PC-3 (cell line): Measurements from ENCODE around the gene ZC3HAV1. TPM values are rescaled to one million over a fixed set of nuclear protein-coding genes. Genes with fewer than 3 reads are reported as not detected.

ENCODE experiments used
- ATAC-seq: fragments of 200-7000 bp; cut with Tn5 transposase; 2 replicates; pipeline ENCODE4 v1.9.1; 2020; ENCODE audit warnings: mild to moderate bottlenecking, moderate library complexity
- BruUV-seq: library from RNA; stranded (reverse); fragments of 400-500 nt; replicated peaks from 2 replicates; lab custom pipeline; 2021; lab: Mats Ljungman, UMichigan
- CTCF ChIA-PET: fragments of 300-600 bp; sonication (Branson Sonifier 250); formaldehyde crosslinking; loops from one replicate; lab custom pipeline; 2022; ENCODE audit warnings: antibody characterized with exemption; lab: Charles Lee
- POLR2A ChIA-PET: fragments of 300-600 bp; sonication (Branson Sonifier 250); formaldehyde crosslinking; loops from one replicate; lab custom pipeline; 2022; ENCODE audit warnings: antibody characterized with exemption; ENCODE audit not compliant: unreplicated experiment; lab: Charles Lee
- DNase-seq: peaks from one replicate; pipeline ENCODE4 v3.0.0-alpha.2; 2015
- H2AFZ ChIP-seq: fragments of 300-600 bp; sonication (generic); 2 replicates; pipeline ENCODE4 v1.6.0; 2016; ENCODE audit warnings: antibody characterized with exemption, low read length
- H3F3A ChIP-seq: fragments of 300-600 bp; sonication (generic); one replicate; pipeline ENCODE4 v1.6.0; 2017; ENCODE audit warnings: antibody characterized with exemption, low read length, control low read depth, mild to moderate bottlenecking; ENCODE audit not compliant: unreplicated experiment
- H3K27ac ChIP-seq: fragments of 300-600 bp; sonication (generic); 2 replicates; pipeline ENCODE4 v1.5.1; 2016; ENCODE audit warnings: mild to moderate bottlenecking, low read length
- H3K27me3 ChIP-seq: fragments of 300-600 bp; sonication (generic); 2 replicates; pipeline ENCODE4 v1.6.1; 2016; ENCODE audit warnings: low read length, mixed read lengths
- H3K36me3 ChIP-seq: fragments of 300-600 bp; sonication (generic); 2 replicates; pipeline ENCODE4 v1.6.1; 2016; ENCODE audit warnings: low read depth, mixed run types, low read length, mixed read lengths
- H3K4me1 ChIP-seq: fragments of 300-600 bp; sonication (generic); 2 replicates; pipeline ENCODE4 v1.5.1; 2016; ENCODE audit warnings: low read length; ENCODE audit not compliant: insufficient read depth
- H3K4me2 ChIP-seq: fragments of 300-600 bp; sonication (generic); 2 replicates; pipeline ENCODE4 v1.6.0; 2016; ENCODE audit warnings: low read length
- H3K4me3 ChIP-seq: fragments of 300-600 bp; sonication (generic); 2 replicates; pipeline ENCODE4 v1.5.1; 2016; ENCODE audit warnings: mild to moderate bottlenecking, low read length, mixed read lengths
- H3K79me2 ChIP-seq: fragments of 300-600 bp; sonication (generic); 2 replicates; pipeline ENCODE4 v1.6.1; 2017; ENCODE audit warnings: low read length, mixed read lengths
- H3K9ac ChIP-seq: fragments of 300-600 bp; sonication (generic); 2 replicates; pipeline ENCODE4 v1.6.0; 2016; ENCODE audit warnings: mild to moderate bottlenecking, low read length
- H3K9me2 ChIP-seq: fragments of 300-600 bp; sonication (generic); replicated peaks from 2 replicates; pipeline ENCODE4 v1.6.1; 2016; ENCODE audit warnings: mixed run types, low read length, mixed read lengths
- H3K9me3 ChIP-seq: fragments of 300-600 bp; sonication (generic); 2 replicates; pipeline ENCODE4 v1.6.1; 2016; ENCODE audit warnings: low read length, mixed read lengths
- H4K20me1 ChIP-seq: fragments of 300-600 bp; sonication (generic); 2 replicates; pipeline ENCODE4 v1.6.1; 2016; ENCODE audit warnings: low read length, mixed read lengths
- EZH2 ChIP-seq: fragments of 300-600 bp; sonication (generic); IDR thresholded peaks from one replicate; pipeline ENCODE4 v1.6.1; 2017; ENCODE audit warnings: antibody characterized with exemption, mild to moderate bottlenecking, low read length; ENCODE audit not compliant: unreplicated experiment
- EZH2phosphoT487 ChIP-seq: fragments of 300-600 bp; sonication (generic); IDR thresholded peaks from 2 replicates; pipeline ENCODE4 v1.6.1; 2018; ENCODE audit warnings: mild to moderate bottlenecking, antibody characterized with exemption, low read length, borderline replicate concordance
- intact Hi-C: fragments of 100-400 bp; cut with micrococcal nuclease; formaldehyde crosslinking; loops from 2 replicates; pipeline ENCODE4 v1.9.0; 2023
- total RNA-seq: library from RNA; depleted of rRNA; stranded (reverse); fragments of >200 nt; gene quantifications from 2 replicates; pipeline ENCODE4 v1.2.3, GENCODE V29; 2014
- TF ChIP-seq, protein P1 (sequence below): fragments of 300-600 bp; sonication (generic); conservative IDR thresholded peaks from 2 replicates; pipeline ENCODE4 v1.5.1; 2017; ENCODE audit warnings: antibody characterized with exemption, low read depth, mild to moderate bottlenecking, low read length

The ZC3HAV1 gene
- total RNA-seq, 1 experiment from 2014 or later: 19.6 TPM

DNA sequence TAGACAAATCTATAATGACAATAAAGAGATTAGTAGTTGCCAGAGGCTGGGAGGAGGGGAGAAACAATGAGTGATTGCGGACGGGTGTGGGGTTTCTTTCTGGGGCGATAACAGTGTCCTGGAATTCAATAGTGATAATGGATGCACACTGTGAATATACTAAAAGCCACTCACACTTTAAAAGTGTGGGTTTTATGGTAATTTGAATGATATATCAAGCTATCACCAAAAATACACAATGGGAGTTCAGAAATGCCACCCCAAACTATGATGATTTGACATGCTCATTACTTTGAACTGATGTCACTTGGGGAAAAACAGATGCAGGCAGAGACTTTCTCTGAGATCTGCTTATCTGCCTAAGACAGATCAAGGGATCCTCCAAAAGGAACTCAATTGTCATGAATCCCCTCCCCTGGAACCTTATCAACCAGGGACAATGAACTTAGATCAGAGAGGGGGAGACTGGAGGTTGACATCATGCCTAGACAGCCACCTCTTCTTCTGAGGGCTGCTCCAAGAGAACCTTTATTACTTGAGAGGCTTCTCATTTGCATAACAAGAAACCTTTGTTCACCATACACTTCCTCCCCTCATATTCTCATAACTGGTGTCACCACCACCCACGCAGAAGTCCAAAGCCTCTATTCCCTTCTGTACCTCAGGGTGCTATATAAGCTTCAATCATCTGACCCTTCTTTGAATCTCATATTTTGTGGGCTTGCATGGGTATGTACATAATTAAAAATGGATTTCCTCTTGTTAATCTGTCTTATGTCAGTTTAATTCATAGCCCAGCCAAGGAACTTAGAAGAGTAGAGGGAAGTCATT is 14.8 kb upstream of the ZC3HAV1 start:
- Histone ChIP-seq H2AFZ (no peak overlapping the region), H3K4me3 (no peak overlapping the region), H3K27me3 (no peaks in the 10 kb centered on the region), H3K9me3 (no peaks in the 10 kb centered on the region), H3K4me1 (no peaks in the 10 kb centered on the region), H3K9ac (no peak overlapping the region), H3F3A (no peaks in the 10 kb centered on the region), H3K36me3 (no peaks in the 10 kb centered on the region), H3K27ac (no peak overlapping the region), H3K4me2 (no peak overlapping the region), H3K9me2 (no peaks in the 10 kb centered on the region), H3K79me2 (no peaks in the 10 kb centered on the region), H4K20me1 (no peaks in the 10 kb centered on the region)
- ChIA-PET CTCF (no interaction called here), POLR2A (no interaction called here)
- BruUV-seq: no TSS peak
- intact Hi-C loops: no loop called here
- TF ChIP-seq EZH2 (no peak), EZH2phosphoT487 (no peak)
- TF ChIP-seq, protein P1, sequence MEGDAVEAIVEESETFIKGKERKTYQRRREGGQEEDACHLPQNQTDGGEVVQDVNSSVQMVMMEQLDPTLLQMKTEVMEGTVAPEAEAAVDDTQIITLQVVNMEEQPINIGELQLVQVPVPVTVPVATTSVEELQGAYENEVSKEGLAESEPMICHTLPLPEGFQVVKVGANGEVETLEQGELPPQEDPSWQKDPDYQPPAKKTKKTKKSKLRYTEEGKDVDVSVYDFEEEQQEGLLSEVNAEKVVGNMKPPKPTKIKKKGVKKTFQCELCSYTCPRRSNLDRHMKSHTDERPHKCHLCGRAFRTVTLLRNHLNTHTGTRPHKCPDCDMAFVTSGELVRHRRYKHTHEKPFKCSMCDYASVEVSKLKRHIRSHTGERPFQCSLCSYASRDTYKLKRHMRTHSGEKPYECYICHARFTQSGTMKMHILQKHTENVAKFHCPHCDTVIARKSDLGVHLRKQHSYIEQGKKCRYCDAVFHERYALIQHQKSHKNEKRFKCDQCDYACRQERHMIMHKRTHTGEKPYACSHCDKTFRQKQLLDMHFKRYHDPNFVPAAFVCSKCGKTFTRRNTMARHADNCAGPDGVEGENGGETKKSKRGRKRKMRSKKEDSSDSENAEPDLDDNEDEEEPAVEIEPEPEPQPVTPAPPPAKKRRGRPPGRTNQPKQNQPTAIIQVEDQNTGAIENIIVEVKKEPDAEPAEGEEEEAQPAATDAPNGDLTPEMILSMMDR: no peak
- ATAC-seq: no peak
- DNase-seq: no peak

DNA sequence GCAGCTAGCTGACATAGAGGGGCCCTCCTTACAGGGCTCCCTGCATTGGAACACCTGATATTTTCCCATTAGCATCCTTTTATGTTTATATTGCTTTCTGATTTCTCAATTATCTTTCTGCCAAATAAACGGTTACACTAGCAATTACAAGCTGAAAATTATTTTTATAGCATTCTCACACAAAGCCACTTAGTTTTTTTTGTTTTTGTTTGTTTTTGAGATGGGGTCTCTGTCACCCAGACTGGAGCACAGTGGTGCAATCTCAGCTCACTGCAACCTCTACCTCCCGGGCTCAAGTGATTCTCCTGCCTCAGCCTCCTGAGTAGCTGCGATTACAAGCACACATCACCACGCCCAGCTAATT is 9.9 kb upstream of the ZC3HAV1 start:
- no TSS peak for BruUV-seq
- POLR2A ChIA-PET: no interaction called here

More for the DNA sequence above, 9.9 kb upstream of the ZC3HAV1 start:
- Histone ChIP-seq H3K9me2 (no peaks in the 10 kb centered on the region), H3F3A (no peaks in the 10 kb centered on the region), H3K4me2 (no peak overlapping the region), H3K4me3 (no peak overlapping the region), H3K27ac (no peak overlapping the region), H2AFZ (no peak overlapping the region), H3K9ac (no peak overlapping the region), H3K27me3 (no peaks in the 10 kb centered on the region), H3K4me1 (peaks cover 22% of the 10 kb centered on the region), H3K9me3 (no peaks in the 10 kb centered on the region), H3K36me3 (no peaks in the 10 kb centered on the region), H3K79me2 (no peaks in the 10 kb centered on the region), H4K20me1 (no peaks in the 10 kb centered on the region)
- CTCF ChIA-PET: no interaction called here
- intact Hi-C loops: no loop called here
- TF ChIP-seq EZH2phosphoT487 (no peak), EZH2 (no peak)
- TF ChIP-seq, protein P1: no peak
- DNase-seq (no peak), ATAC-seq (no peak)
